A549 (cell line): ENCODE measurements around the gene PKN3. TPM values are rescaled to one million over a fixed set of nuclear protein-coding genes. Genes with fewer than 3 reads are reported as not detected.

Source experiments
- ATAC-seq, 2 experiments: fragments of 200-7000 bp in 1 of 2; fragments of >200 bp in 1 of 2; cut with Nextera tagmentation in 1 of 2; cut with Tn5 transposase in 1 of 2; 3 replicates each; pipeline versions ENCODE4 v1.8.0 to v1.9.1; 2018 to 2020; ENCODE audit warnings: mild to moderate bottlenecking in 1 of 2, moderate library complexity in 1 of 2
- CTCF ChIA-PET: fragments of 300-600 bp; sonication (Branson Sonifier 250); formaldehyde crosslinking; extraction: SDS; loops from one replicate; lab custom pipeline; 2021; ENCODE audit warnings: antibody characterized with exemption, inconsistent platforms; lab: Yijun Ruan, JAX
- POLR2A ChIA-PET: fragments of 350-600 bp; formaldehyde crosslinking; extraction: SDS; loops from one replicate; lab custom pipeline; 2021; ENCODE audit warnings: antibody characterized with exemption, inconsistent platforms; lab: Yijun Ruan, JAX
- DNase-seq, 2 experiments: peaks; one replicate each; pipeline versions ENCODE4 v3.0.0 to v3.0.0-alpha.2; 2011 to 2016; ENCODE audit warnings: low read depth in 1 of 2, low spot score in 1 of 2
- FAIRE-seq: peaks from 2 replicates; lab custom pipeline; 2011; peaks lifted over from hg19 to GRCh38; lab: Jason Lieb, UNC
- H3K27ac ChIP-seq, 2 experiments: fragments of >200 bp; sonication (Bioruptor Twin); formaldehyde crosslinking; 3 replicates each; pipeline ENCODE4 v1.5.1; 2016 to 2017
- H3K4me1 ChIP-seq: fragments of >200 bp; sonication (Bioruptor Twin); formaldehyde crosslinking; 3 replicates; pipeline ENCODE4 v1.6.1; 2016
- H3K4me2 ChIP-seq: fragments of >200 bp; sonication (Bioruptor Twin); formaldehyde crosslinking; 3 replicates; pipeline ENCODE4 v1.6.1; 2016
- H3K4me3 ChIP-seq: fragments of >200 bp; sonication (Bioruptor Twin); formaldehyde crosslinking; 3 replicates; pipeline ENCODE4 v1.5.1; 2016
- H3K9me3 ChIP-seq: fragments of >200 bp; sonication (Bioruptor Twin); formaldehyde crosslinking; 3 replicates; pipeline ENCODE4 v1.6.1; 2016
- BCL3 ChIP-seq: fragments of >200 bp; sonication (Bioruptor Twin); formaldehyde crosslinking; IDR thresholded peaks from 3 replicates; pipeline ENCODE4 v1.6.1; 2016
- CBX2 ChIP-seq: fragments of 200-600 bp; sonication (generic); IDR thresholded peaks from 2 replicates; pipeline ENCODE4 v1.6.1; 2016; ENCODE audit warnings: low read depth, mild to moderate bottlenecking, borderline replicate concordance
- CEBPB ChIP-seq, 2 experiments: fragments of >200 bp in 1 of 2; sonication (Bioruptor Twin) in 1 of 2; formaldehyde crosslinking in 1 of 2; IDR thresholded peaks; 2 replicates each; pipeline ENCODE4 v1.6.1; 2012 to 2016
- EP300 ChIP-seq, 2 experiments: fragments of >200 bp; sonication (Bioruptor Twin); formaldehyde crosslinking; IDR thresholded peaks; 2 replicates in 1 of 2; 3 replicates in 1 of 2; pipeline ENCODE4 v1.6.1; 2016 to 2017
- FOSB ChIP-seq: fragments of 250-450 bp; sonication (Bioruptor Pico); IDR thresholded peaks from 2 replicates; pipeline ENCODE4 v1.5.0; 2020; ENCODE audit warnings: mild to moderate bottlenecking, moderate library complexity
- HOXA7 ChIP-seq: fragments of 250-450 bp; sonication (Bioruptor Pico); IDR thresholded peaks from 2 replicates; pipeline ENCODE4 v1.5.0; 2020; ENCODE audit warnings: mild to moderate bottlenecking, moderate library complexity
- HOXB13 ChIP-seq: fragments of 250-450 bp; sonication (Bioruptor Pico); IDR thresholded peaks from 2 replicates; pipeline ENCODE4 v1.5.0; 2020; ENCODE audit warnings: low read depth, mild to moderate bottlenecking, moderate library complexity
- JUN ChIP-seq, 2 experiments: fragments of >200 bp; sonication (Bioruptor Twin); formaldehyde crosslinking; IDR thresholded peaks; 2 replicates in 1 of 2; 3 replicates in 1 of 2; pipeline ENCODE4 v1.6.1; 2016 to 2017
- KDM5A ChIP-seq: fragments of 200-600 bp; sonication (generic); IDR thresholded peaks from 2 replicates; pipeline ENCODE4 v1.6.1; 2016; ENCODE audit warnings: antibody characterized with exemption, mild to moderate bottlenecking
- MAZ ChIP-seq: fragments of 150-350 bp; IDR thresholded peaks from 2 replicates; pipeline ENCODE4 v1.6.1; 2014; ENCODE audit warnings: antibody characterized with exemption, low read depth, low read length, borderline replicate concordance
- NFE2L2 ChIP-seq: fragments of 150-350 bp; conservative IDR thresholded peaks from 2 replicates; pipeline ENCODE4 v1.6.1; 2014; ENCODE audit warnings: low read length
- POLR2A ChIP-seq: IDR thresholded peaks from 2 replicates; pipeline ENCODE4 v1.6.1; 2012; ENCODE audit warnings: mild to moderate bottlenecking, low read length
- REST ChIP-seq: fragments of 200-600 bp; sonication (generic); IDR thresholded peaks from 2 replicates; pipeline ENCODE4 v1.6.1; 2016; ENCODE audit warnings: antibody characterized with exemption, mild to moderate bottlenecking, moderate library complexity
- RFX5 ChIP-seq: fragments of 450-650 bp; IDR thresholded peaks from 2 replicates; pipeline ENCODE4 v1.7.1; 2014; ENCODE audit warnings: antibody characterized with exemption, mild to moderate bottlenecking, moderate library complexity
- RNF2 ChIP-seq: fragments of 200-600 bp; sonication (generic); IDR thresholded peaks from 2 replicates; pipeline ENCODE4 v1.6.1; 2016; ENCODE audit warnings: low read depth, mild to moderate bottlenecking, antibody characterized with exemption, moderate library complexity, borderline replicate concordance
- TFCP2L1 ChIP-seq: fragments of 250-450 bp; sonication (Bioruptor Pico); IDR thresholded peaks from 2 replicates; pipeline ENCODE4 v1.5.0; 2021; ENCODE audit warnings: mild to moderate bottlenecking
- TP53 ChIP-seq: fragments of 250-450 bp; sonication (Bioruptor Pico); IDR thresholded peaks from 2 replicates; pipeline ENCODE4 v1.5.0; 2021; ENCODE audit warnings: mild to moderate bottlenecking, moderate library complexity
- ZC3H11A ChIP-seq: fragments of 450-650 bp; IDR thresholded peaks from 2 replicates; pipeline ENCODE4 v1.6.1; 2014; ENCODE audit warnings: antibody characterized with exemption, mild to moderate bottlenecking
- ZFP36 ChIP-seq: fragments of 450-650 bp; IDR thresholded peaks from 2 replicates; pipeline ENCODE4 v1.6.1; 2014; ENCODE audit warnings: borderline replicate concordance; ENCODE audit not compliant: partially characterized antibody
- ZNF302 ChIP-seq: fragments of 250-450 bp; sonication (Bioruptor Pico); IDR thresholded peaks from 2 replicates; pipeline ENCODE4 v1.9.0; 2021; ENCODE audit warnings: inconsistent platforms, mild to moderate bottlenecking, moderate library complexity
- ZSCAN20 ChIP-seq: fragments of 250-450 bp; sonication (Bioruptor Pico); IDR thresholded peaks from 2 replicates; pipeline ENCODE4 v1.8.0; 2022; ENCODE audit warnings: mild to moderate bottlenecking, moderate library complexity
- WGBS: methylation state at CpG from one replicate; pipeline ENCODE4 v1.1.6; 2017; ENCODE audit errors: missing lambda C conversion rate; 5-methylcytosine and 5-hydroxymethylcytosine counted together
- polyA plus RNA-seq, 4 experiments: library from polyadenylated mRNA; depleted of rRNA in 3 of 4; stranded (reverse); fragments of >200 nt; fragmentation: RNase III in 1 of 4; extraction: RNeasy Plus Mini Kit Qiagen cat#74134 plus additional on column Dnase treatment in 1 of 4; gene quantifications; 2 replicates in 3 of 4; 3 replicates in 1 of 4; pipeline ENCODE4 v1.2.3, GENCODE V29; 2011 to 2017
- TF ChIP-seq, protein P1 (sequence below): IDR thresholded peaks from 2 replicates; pipeline ENCODE4 v1.6.1; 2012
- TF ChIP-seq, protein P2 (sequence below): fragments of >200 bp; sonication (Bioruptor Twin); formaldehyde crosslinking; IDR thresholded peaks from 3 replicates; pipeline ENCODE4 v1.5.1; 2016
- TF ChIP-seq, protein P3 (sequence below): fragments of 450-650 bp; IDR thresholded peaks from 2 replicates; pipeline ENCODE4 v1.6.1; 2014; ENCODE audit warnings: antibody characterized with exemption

PKN3 gene
- polyA plus RNA-seq, 2 of the 4 experiments (the other 2 are of a cell fraction) = 9.0 to 14.1 TPM

DNA sequence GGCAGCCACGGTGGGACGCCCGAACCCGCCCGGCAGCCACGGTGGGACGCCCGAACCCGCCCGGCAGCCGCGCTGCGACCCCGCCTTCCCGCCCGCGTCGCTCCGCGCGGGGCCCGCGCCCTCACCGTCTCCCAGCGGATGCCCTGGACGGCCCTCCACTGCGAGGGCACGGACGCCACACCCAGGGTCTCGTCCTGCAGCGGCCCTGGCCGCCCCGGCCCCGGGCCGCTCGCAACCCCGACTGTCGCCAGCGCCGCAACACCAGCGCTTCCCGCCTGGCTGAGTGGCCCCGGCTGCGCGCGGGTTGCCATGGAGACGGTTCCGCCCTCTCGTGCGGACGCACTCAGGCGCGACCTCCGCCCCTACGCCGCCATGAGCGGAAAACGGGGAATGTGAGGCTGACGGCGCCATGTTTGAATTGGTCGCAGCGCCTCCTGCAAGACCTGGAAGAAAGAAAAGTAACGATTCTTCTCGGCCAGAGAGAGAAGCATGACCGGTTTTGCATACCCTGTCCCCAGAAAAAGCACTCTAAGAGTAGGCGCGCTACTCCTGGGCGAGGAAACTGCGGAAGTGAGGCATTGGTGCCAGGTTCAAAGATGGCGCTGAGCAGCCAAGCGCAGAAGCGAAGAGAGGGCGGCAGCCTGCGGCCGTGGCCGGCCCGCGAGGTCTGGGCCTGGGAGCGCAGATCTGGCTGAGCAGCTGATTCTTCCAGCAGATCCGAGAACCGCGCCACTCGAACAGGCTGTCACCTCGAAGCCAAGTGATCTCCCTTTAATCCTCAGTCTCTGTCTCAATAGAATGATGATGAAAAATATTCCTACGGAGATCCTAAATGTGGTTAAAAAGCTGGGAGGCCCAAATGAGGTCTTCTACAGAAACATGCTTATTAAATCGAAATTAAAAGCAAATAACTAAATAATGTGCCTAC, 45.6 kb upstream of the PKN3 start, which contains the start of gene DYNC2I2 (continued):
- TF ChIP-seq ZSCAN20 (CRISPR knock-in tag) (peak; percentile 62; the same call in 1 of the 2 replicates), POLR2A (peak; percentile 86), HOXA7 (no peak), ZFP36 (no peak), JUN (IDR thresholded peaks at IDR 0.05) (peak; percentile 39 to 92; a peak in 4 of 5 replicates), EP300 (IDR thresholded peaks at IDR 0.05) (no peak), KDM5A (no peak), TP53 (no peak), RNF2 (no peak)
- TF ChIP-seq, protein P1, sequence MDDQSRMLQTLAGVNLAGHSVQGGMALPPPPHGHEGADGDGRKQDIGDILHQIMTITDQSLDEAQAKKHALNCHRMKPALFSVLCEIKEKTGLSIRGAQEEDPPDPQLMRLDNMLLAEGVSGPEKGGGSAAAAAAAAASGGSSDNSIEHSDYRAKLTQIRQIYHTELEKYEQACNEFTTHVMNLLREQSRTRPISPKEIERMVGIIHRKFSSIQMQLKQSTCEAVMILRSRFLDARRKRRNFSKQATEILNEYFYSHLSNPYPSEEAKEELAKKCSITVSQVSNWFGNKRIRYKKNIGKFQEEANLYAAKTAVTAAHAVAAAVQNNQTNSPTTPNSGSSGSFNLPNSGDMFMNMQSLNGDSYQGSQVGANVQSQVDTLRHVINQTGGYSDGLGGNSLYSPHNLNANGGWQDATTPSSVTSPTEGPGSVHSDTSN = no peak

GRCh38 chr9:128657344-128657704, 45.0 kb upstream of the PKN3 start:
- Histone ChIP-seq H3K27ac (peak overlapping the region; percentile 94 to 99), H3K4me2 (peak overlapping the region; percentile 72), H3K4me1 (peaks cover 4% of the 10 kb centered on the region; the same call in 1 of the 3 replicates), H3K4me3 (peak overlapping the region; percentile 84; the same call in 1 of the 3 replicates), H3K9me3 (no peaks in the 10 kb centered on the region)
- POLR2A ChIA-PET = interaction anchor here (0.6 to 2.0 kb wide), 5 partner anchors 9 to 214 kb away, joined by 3 to 8 read pairs (median 4); partner anchors contain the start of gene SET
- CTCF ChIA-PET = interaction anchor here (0.7 to 1.6 kb wide), 5 partner anchors 9 to 108 kb away, joined by 3 to 8 read pairs (median 4); partner anchors contain the start of gene PKN3
- DNase-seq = no peak
- TF ChIP-seq, protein P1 = no peak
- TF ChIP-seq TFCP2L1 (no peak), POLR2A (no peak), HOXB13 (CRISPR knock-in tag) (no peak), MAZ (no peak), FOSB (no peak), ZC3H11A (no peak), RFX5 (no peak)
- TF ChIP-seq, protein P2, sequence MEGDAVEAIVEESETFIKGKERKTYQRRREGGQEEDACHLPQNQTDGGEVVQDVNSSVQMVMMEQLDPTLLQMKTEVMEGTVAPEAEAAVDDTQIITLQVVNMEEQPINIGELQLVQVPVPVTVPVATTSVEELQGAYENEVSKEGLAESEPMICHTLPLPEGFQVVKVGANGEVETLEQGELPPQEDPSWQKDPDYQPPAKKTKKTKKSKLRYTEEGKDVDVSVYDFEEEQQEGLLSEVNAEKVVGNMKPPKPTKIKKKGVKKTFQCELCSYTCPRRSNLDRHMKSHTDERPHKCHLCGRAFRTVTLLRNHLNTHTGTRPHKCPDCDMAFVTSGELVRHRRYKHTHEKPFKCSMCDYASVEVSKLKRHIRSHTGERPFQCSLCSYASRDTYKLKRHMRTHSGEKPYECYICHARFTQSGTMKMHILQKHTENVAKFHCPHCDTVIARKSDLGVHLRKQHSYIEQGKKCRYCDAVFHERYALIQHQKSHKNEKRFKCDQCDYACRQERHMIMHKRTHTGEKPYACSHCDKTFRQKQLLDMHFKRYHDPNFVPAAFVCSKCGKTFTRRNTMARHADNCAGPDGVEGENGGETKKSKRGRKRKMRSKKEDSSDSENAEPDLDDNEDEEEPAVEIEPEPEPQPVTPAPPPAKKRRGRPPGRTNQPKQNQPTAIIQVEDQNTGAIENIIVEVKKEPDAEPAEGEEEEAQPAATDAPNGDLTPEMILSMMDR = no peak
- TF ChIP-seq, protein P3, sequence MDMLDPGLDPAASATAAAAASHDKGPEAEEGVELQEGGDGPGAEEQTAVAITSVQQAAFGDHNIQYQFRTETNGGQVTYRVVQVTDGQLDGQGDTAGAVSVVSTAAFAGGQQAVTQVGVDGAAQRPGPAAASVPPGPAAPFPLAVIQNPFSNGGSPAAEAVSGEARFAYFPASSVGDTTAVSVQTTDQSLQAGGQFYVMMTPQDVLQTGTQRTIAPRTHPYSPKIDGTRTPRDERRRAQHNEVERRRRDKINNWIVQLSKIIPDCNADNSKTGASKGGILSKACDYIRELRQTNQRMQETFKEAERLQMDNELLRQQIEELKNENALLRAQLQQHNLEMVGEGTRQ = no peak
- ATAC-seq = no peak
- 92% methylated on average over 13 of the region's 13 CpGs for WGBS
- FAIRE-seq = no peak

DNA sequence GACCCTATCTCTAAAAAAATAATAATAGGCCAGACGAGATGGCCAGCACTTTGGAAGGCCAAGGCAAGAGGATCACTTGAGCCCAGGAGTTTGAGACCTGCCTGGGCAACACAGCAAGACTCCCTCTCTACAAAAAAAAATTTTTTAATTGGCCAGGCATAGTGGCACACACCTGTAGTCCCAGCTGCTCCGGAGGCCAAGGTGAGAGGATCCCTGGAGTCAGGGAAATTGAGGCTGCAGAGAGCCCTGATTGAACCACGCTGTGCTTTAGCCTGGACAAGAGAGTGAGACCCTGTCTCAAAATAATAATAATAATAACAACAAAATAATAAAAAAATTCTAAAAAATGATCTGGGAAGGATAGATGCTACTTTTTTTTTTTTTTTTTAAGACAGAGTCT, 44.5 kb upstream of the PKN3 start:
- peak overlapping the region; percentile 94 to 99; a peak in 4 of 6 replicates for H3K27ac ChIP-seq
- peaks cover 4% of the 10 kb centered on the region; the same call in 1 of the 3 replicates for H3K4me1 ChIP-seq
- POLR2A ChIA-PET = interaction anchor here (2.0 kb wide), 1 partner anchor 22 kb away, joined by 8 read pairs; no protein-coding TSS in a partner anchor
- WGBS = 86% methylated on average over 3 of the region's 3 CpGs
- ATAC-seq (no peak), DNase-seq (no peak), FAIRE-seq (no peak)
- no peaks in the 10 kb centered on the region for H3K9me3 ChIP-seq
- no peak overlapping the region for H3K4me2 ChIP-seq
- no peak overlapping the region for H3K4me3 ChIP-seq
- CTCF ChIA-PET = interaction anchor here (1.0 to 1.6 kb wide), 3 partner anchors 9 to 44 kb away, joined by 4 to 5 read pairs (median 4); partner anchors contain the start of gene PKN3
- no peak for TF ChIP-seq REST
- TF ChIP-seq NFE2L2 = no peak
- no peak for TF ChIP-seq ZNF302 (CRISPR knock-in tag)
- no peak for TF ChIP-seq CEBPB (IDR thresholded peaks at IDR 0.05)
- no peak for TF ChIP-seq CBX2
- no peak for TF ChIP-seq TFCP2L1
- no peak for TF ChIP-seq BCL3
